HepG2 (cell line): ENCODE results near the gene UBE4A. TPM values are rescaled to one million over a fixed set of nuclear protein-coding genes. Genes with fewer than 3 reads are reported as not detected.

ENCODE experiments used
- ARNT2 ChIP-seq: sonication (generic); formaldehyde crosslinking; IDR thresholded peaks from 2 replicates; pipeline ENCODE4 v1.8.0; 2022; ENCODE audit warnings: mild to moderate bottlenecking, low read depth, missing genetic modification reagents, moderate library complexity
- KLF16 ChIP-seq, 2 experiments: sonication (generic) in 1 of 2; formaldehyde crosslinking in 1 of 2; IDR thresholded peaks; 2 replicates each; pipeline versions ENCODE4 v1.6.1 to v1.8.0; 2016 to 2023; ENCODE audit warnings: missing genetic modification reagents in 2 of 2, missing compliant biosample characterization in 1 of 2
- NRL ChIP-seq: sonication (generic); formaldehyde crosslinking; IDR thresholded peaks from 2 replicates; pipeline ENCODE4 v1.5.0; 2020; ENCODE audit warnings: missing genetic modification reagents, mild to moderate bottlenecking, moderate library complexity, borderline replicate concordance
- RARA ChIP-seq: IDR thresholded peaks from 2 replicates; pipeline ENCODE4 v1.6.1; 2016; ENCODE audit warnings: missing genetic modification reagents, missing compliant biosample characterization
- RBM39 ChIP-seq: fragments of 200-400 bp; formaldehyde crosslinking; IDR thresholded peaks from one replicate; pipeline ENCODE4 v1.6.1; 2018; ENCODE audit warnings: antibody characterized with exemption, mild to moderate bottlenecking, low read depth, low read length; ENCODE audit not compliant: poor library complexity, severe bottlenecking
- TCF7 ChIP-seq: sonication (generic); IDR thresholded peaks from 2 replicates; pipeline ENCODE4 v1.6.1; 2016; ENCODE audit warnings: antibody characterized with exemption, low read depth
- WIZ ChIP-seq: sonication (generic); formaldehyde crosslinking; IDR thresholded peaks from 2 replicates; pipeline ENCODE4 v1.5.1; 2020; ENCODE audit warnings: mild to moderate bottlenecking, missing genetic modification reagents
- ZBTB14 ChIP-seq: sonication (generic); formaldehyde crosslinking; IDR thresholded peaks from 2 replicates; pipeline ENCODE4 v1.4.0; 2020; ENCODE audit warnings: missing genetic modification reagents
- ZFP62 ChIP-seq: sonication (generic); formaldehyde crosslinking; IDR thresholded peaks from 2 replicates; pipeline ENCODE4 v1.4.0; 2020; ENCODE audit warnings: missing genetic modification reagents
- ZFX ChIP-seq: sonication (generic); formaldehyde crosslinking; IDR thresholded peaks from 2 replicates; pipeline ENCODE4 v1.4.0; 2020; ENCODE audit warnings: mild to moderate bottlenecking, low read depth, missing genetic modification reagents, moderate library complexity
- ZNF232 ChIP-seq: sonication (generic); formaldehyde crosslinking; IDR thresholded peaks from 2 replicates; pipeline ENCODE4 v1.4.0; 2020; ENCODE audit warnings: missing genetic modification reagents, borderline replicate concordance
- ZNF264 ChIP-seq: sonication (generic); formaldehyde crosslinking; IDR thresholded peaks from 2 replicates; pipeline ENCODE4 v1.4.0; 2020; ENCODE audit warnings: missing genetic modification reagents
- ZNF280D ChIP-seq: sonication (generic); formaldehyde crosslinking; IDR thresholded peaks from 2 replicates; pipeline ENCODE4 v1.5.1; 2020; ENCODE audit warnings: mild to moderate bottlenecking, missing genetic modification reagents
- ZNF589 ChIP-seq: sonication (generic); formaldehyde crosslinking; conservative IDR thresholded peaks from 2 replicates; pipeline ENCODE4 v1.8.0; 2022; ENCODE audit warnings: mild to moderate bottlenecking, moderate library complexity, missing genetic modification reagents
- ZNF687 ChIP-seq: sonication (generic); formaldehyde crosslinking; IDR thresholded peaks from 2 replicates; pipeline ENCODE4 v1.5.1; 2020; ENCODE audit warnings: mild to moderate bottlenecking, missing genetic modification reagents, moderate library complexity
- ZNF749 ChIP-seq: sonication (generic); formaldehyde crosslinking; IDR thresholded peaks from 2 replicates; pipeline ENCODE4 v1.8.0; 2022; ENCODE audit warnings: mild to moderate bottlenecking, missing genetic modification reagents, moderate library complexity, borderline replicate concordance
- ZNF839 ChIP-seq: sonication (generic); formaldehyde crosslinking; IDR thresholded peaks from 2 replicates; pipeline ENCODE4 v1.4.0; 2020; ENCODE audit warnings: missing genetic modification reagents, mild to moderate bottlenecking, borderline replicate concordance
- ZNF878 ChIP-seq: sonication (generic); formaldehyde crosslinking; IDR thresholded peaks from 2 replicates; pipeline ENCODE4 v1.8.1; 2023; ENCODE audit warnings: mild to moderate bottlenecking, missing genetic modification reagents, moderate library complexity
- polyA plus RNA-seq, 8 experiments: library from polyadenylated mRNA; depleted of rRNA in 3 of 8; stranded (reverse) in 7 of 8; unstranded in 1 of 8; fragments of >200 nt; fragmentation: Illumina TruSeq in 4 of 8; extraction: Trizol in 4 of 8; gene quantifications; 2 replicates each; pipeline versions ENCODE4 v1.2.1 to v1.2.3, GENCODE V29; 2011 to 2016; ENCODE audit warnings: low read depth in 4 of 8, missing spikeins in 1 of 8, mixed read lengths in 1 of 8; ENCODE audit not compliant: insufficient read depth in 1 of 8
- total RNA-seq, 5 experiments: library from RNA; depleted of rRNA; stranded (reverse); fragments of >200 nt; fragmentation: Illumina TruSeq; extraction: Trizol; gene quantifications; 2 replicates each; pipeline ENCODE4 v1.2.3, GENCODE V29; 2016; ENCODE audit warnings: low read depth in 1 of 5
- TF ChIP-seq, protein P1 (sequence below): sonication (generic); formaldehyde crosslinking; IDR thresholded peaks from 2 replicates; pipeline ENCODE4 v1.4.0; 2020; ENCODE audit warnings: mild to moderate bottlenecking, missing genetic modification reagents

Gene UBE4A
- total and polyA plus RNA-seq, 2 of the 13 experiments (the other 11 are each of a cell fraction or from before 2014, with no cell fraction given), result 15.1 to 32.7 TPM

- TF ChIP-seq KLF16 (CRISPR knock-in tag; IDR thresholded peaks at IDR 0.05) (no peak), ZFP62 (CRISPR knock-in tag) (no peak), WIZ (CRISPR knock-in tag) (peak; percentile 57; the same call in 1 of the 2 replicates), ZNF839 (CRISPR knock-in tag) (no peak), ZNF589 (CRISPR knock-in tag) (0 out of 2 replicates have a peak, but pooled peaks have one; percentile 24), ZBTB14 (CRISPR knock-in tag) (no peak), ARNT2 (peak; percentile 18; the same call in 1 of the 2 replicates), RARA (peak; percentile 55; the same call in 1 of the 2 replicates), ZNF878 (CRISPR knock-in tag) (no peak), TCF7 (no peak), ZNF264 (CRISPR knock-in tag) (no peak), ZNF687 (peak; percentile 82), NRL (CRISPR knock-in tag) (peak; percentile 64; the same call in 1 of the 2 replicates), ZNF749 (no peak), ZNF280D (CRISPR knock-in tag) (peak; percentile 24; the same call in 1 of the 2 replicates), ZNF232 (CRISPR knock-in tag) (0 out of 2 replicates have a peak, but pooled peaks have one; percentile 35), RBM39 (no peak), ZFX (CRISPR knock-in tag) (peak; percentile 66)
- TF ChIP-seq, protein P1, sequence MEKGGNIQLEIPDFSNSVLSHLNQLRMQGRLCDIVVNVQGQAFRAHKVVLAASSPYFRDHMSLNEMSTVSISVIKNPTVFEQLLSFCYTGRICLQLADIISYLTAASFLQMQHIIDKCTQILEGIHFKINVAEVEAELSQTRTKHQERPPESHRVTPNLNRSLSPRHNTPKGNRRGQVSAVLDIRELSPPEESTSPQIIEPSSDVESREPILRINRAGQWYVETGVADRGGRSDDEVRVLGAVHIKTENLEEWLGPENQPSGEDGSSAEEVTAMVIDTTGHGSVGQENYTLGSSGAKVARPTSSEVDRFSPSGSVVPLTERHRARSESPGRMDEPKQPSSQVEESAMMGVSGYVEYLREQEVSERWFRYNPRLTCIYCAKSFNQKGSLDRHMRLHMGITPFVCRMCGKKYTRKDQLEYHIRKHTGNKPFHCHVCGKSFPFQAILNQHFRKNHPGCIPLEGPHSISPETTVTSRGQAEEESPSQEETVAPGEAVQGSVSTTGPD, result no peak
Measured at GRCh38 chr11:118434553-118435289, 75.3 kb downstream of the UBE4A start (continued).
